Fibroblast of lung (primary cell): ENCODE results near the gene METTL23.

Source experiments
- CTCF ChIP-seq, 2 donors: IDR thresholded peaks in 1 of 2; conservative IDR thresholded peaks in 1 of 2; 1 replicate in 1 of 2; 2 replicates in 1 of 2; pipeline ENCODE4 v1.5.1; 2011 to 2012; ENCODE audit warnings: low read length in 2 of 2, control low read depth in 1 of 2, inconsistent platforms in 1 of 2, low read depth in 1 of 2, mild to moderate bottlenecking in 1 of 2
- EZH2 ChIP-seq: IDR thresholded peaks from 2 replicates; pipeline ENCODE4 v1.5.1; 2012; ENCODE audit warnings: low read length, control low read depth, mild to moderate bottlenecking; ENCODE audit errors: missing control alignments

- TF ChIP-seq EZH2 = no peak
- no peak for TF ChIP-seq CTCF (conservative IDR thresholded peaks at IDR 0.05 in 1 of 2, IDR thresholded peaks at IDR 0.05 in 1 of 2; ENCODE audit: low read depth in 1 of 2, low read length in 2 of 2)
Observed at GRCh38 chr17:76685846-76686245, 40.8 kb upstream of the METTL23 start.
